ENCODE results near the gene YBX1. TPM values are rescaled to one million over a fixed set of nuclear protein-coding genes. Genes with fewer than 3 reads are reported as not detected.

YBX1 gene
- total RNA-seq (1,000 to 10,000 TPM in 1 of 4 donors, 100 to 1,000 TPM in 3; 878 to 1,236 (median 911) TPM), polyA plus RNA-seq (1,000 to 10,000 TPM; 1,131 to 1,545 (median 1,272) TPM)
- long read RNA-seq, donor 1, transcript YBX1-201 (8 exons, 1,514 nt): major isoform, 143 of 199 reads
- long read RNA-seq, donor 1, partial matches to known transcripts: 33 of 199 reads
- long read RNA-seq, donor 1, other reads (novel, unspliced or antisense): 20 of 199 reads
- long read RNA-seq, donor 2, transcript YBX1-201 (8 exons, 1,514 nt): major isoform, 200 of 265 reads
- long read RNA-seq, donor 2, partial matches to known transcripts: 31 of 265 reads
- long read RNA-seq, donor 2, other reads (novel, unspliced or antisense): 33 of 265 reads

GRCh38 chr1:42681741-42682483 lies at the start of gene YBX1:
Gene YBX1 (plus strand): TSS chr1:42682418. CDS start chr1:42682566, 148 bp downstream.
- H3K27ac ChIP-seq: peak within 1 kb of the TSS; percentile 92
- peaks cover 54% of the 10 kb centered on the region for H3K4me1 ChIP-seq
- no peak for TF ChIP-seq CTCF (IDR thresholded peaks at IDR 0.05)
- H3K9me3 ChIP-seq: no peaks in the 10 kb centered on the region
- 0 to 1% (median 0%) methylated on average over 47 to 54 of the region's 54 CpGs for WGBS, 3 donors
- ATAC-seq (peak; percentile 95 to 97 (median 97)), DNase-seq (peak; percentile 94 to 97)
- intact Hi-C loops (cut with DNase I): loop anchor here in 1 of 2 donors (1.0 kb wide), 1 partner anchor 24 kb away; the partner anchor contains the start of gene PPIH
- peak within 1 kb of the TSS; percentile 81 for H3K4me3 ChIP-seq
- peaks cover 1 to 8% of the 10 kb centered on the region in 2 donors for H3K36me3 ChIP-seq (ENCODE audit: insufficient read depth in 1 of 2, low read depth in 1 of 2)
- H3K27me3 ChIP-seq (ENCODE audit: insufficient read depth in 3 of 3, low read length in 2 of 3): no peaks in the 10 kb centered on the region

- intact Hi-C loops (cut with DNase I): no loop called here
- ATAC-seq (no peak), DNase-seq (no peak)
- no peak overlapping the region for H3K4me3 ChIP-seq
- no peaks in the 10 kb centered on the region for H3K27me3 ChIP-seq (ENCODE audit: insufficient read depth in 3 of 3, low read length in 2 of 3)
- no peaks in the 10 kb centered on the region for H3K36me3 ChIP-seq (ENCODE audit: insufficient read depth in 1 of 2, low read depth in 1 of 2)
- no peaks in the 10 kb centered on the region for H3K4me1 ChIP-seq
- no peak for TF ChIP-seq CTCF (IDR thresholded peaks at IDR 0.05)
- H3K9me3 ChIP-seq: no peaks in the 10 kb centered on the region
- no peak overlapping the region for H3K27ac ChIP-seq
Observed at GRCh38 chr1:42639116-42639515, 43.1 kb upstream of the YBX1 start.

- H3K4me1 ChIP-seq: no peaks in the 10 kb centered on the region
- H3K27ac ChIP-seq: no peak overlapping the region
- H3K4me3 ChIP-seq: no peak overlapping the region
- 83 to 92% (median 85%) methylated on average over 2 of the region's 2 CpGs for WGBS, 3 donors
- no peak for TF ChIP-seq CTCF (IDR thresholded peaks at IDR 0.05)
- DNase-seq: no peak
- no peaks in the 10 kb centered on the region for H3K27me3 ChIP-seq (ENCODE audit: insufficient read depth in 3 of 3, low read length in 2 of 3)
- intact Hi-C loops (cut with DNase I): no loop called here
- no peaks in the 10 kb centered on the region for H3K9me3 ChIP-seq
- no peak for ATAC-seq
- H3K36me3 ChIP-seq (ENCODE audit: insufficient read depth in 1 of 2, low read depth in 1 of 2): peaks cover 0 to 18% of the 10 kb centered on the region in 2 donors
Observed at GRCh38 chr1:42646056-42646455, 36.2 kb upstream of the YBX1 start.

GRCh38 chr1:42657201-42657600 lies 25.0 kb upstream of the YBX1 start:
- intact Hi-C loops (cut with DNase I): loop anchor here in 1 of 2 donors (10.0 kb wide), 1 partner anchor 312 kb away; no protein-coding TSS in a partner anchor
- H3K4me1 ChIP-seq: peaks cover 6% of the 10 kb centered on the region
- H3K36me3 ChIP-seq (ENCODE audit: insufficient read depth in 1 of 2, low read depth in 1 of 2): peaks cover 0 to 29% of the 10 kb centered on the region in 2 donors
- DNase-seq (no peak), ATAC-seq (no peak)
- H3K27me3 ChIP-seq (ENCODE audit: insufficient read depth in 3 of 3, low read length in 2 of 3): no peaks in the 10 kb centered on the region
- peak overlapping the region; percentile 85 for H3K27ac ChIP-seq
- WGBS, 3 donors: 88 to 93% (median 89%) methylated on average over 5 of the region's 5 CpGs
- no peaks in the 10 kb centered on the region for H3K9me3 ChIP-seq
- no peak for TF ChIP-seq CTCF (IDR thresholded peaks at IDR 0.05)
- H3K4me3 ChIP-seq: peak overlapping the region; percentile 86

Data from psoas muscle (tissue), 8 donors.